ENCODE measurements around the gene OR5K4. TPM values are rescaled to one million over a fixed set of nuclear protein-coding genes. Genes with fewer than 3 reads are reported as not detected.

OR5K4 gene
- polyA plus RNA-seq, 3 donors, result not detected

- peak; percentile 9 to 49 (median 44) for DNase-seq
- H3K4me3 ChIP-seq (replicated peaks in 1 of 3; ENCODE audit: low read depth in 2 of 3, low read length in 3 of 3), result no peak overlapping the region
- peaks cover 2% of the 10 kb centered on the region for H3K4me1 Mint-ChIP-seq
Measured at GRCh38 chr3:98329392-98330124, 24.1 kb upstream of the OR5K4 start.

GRCh38 chr3:98331329-98331728, 22.3 kb upstream of the OR5K4 start:
- Histone ChIP-seq H3K79me2 (ENCODE audit: insufficient read depth, low read length) (no peaks in the 10 kb centered on the region), H3K36me3 (replicated peaks in 1 of 2; ENCODE audit: control insufficient read depth in 1 of 2, insufficient read depth in 2 of 2, low read length in 2 of 2) (no peaks in the 10 kb centered on the region), H3K9me3 (replicated peaks in 1 of 2; ENCODE audit: control insufficient read depth in 1 of 2, insufficient read depth in 1 of 2, low read length in 2 of 2) (no peaks in the 10 kb centered on the region), H2AFZ (ENCODE audit: insufficient read depth, low read depth, low read length, poor library complexity, severe bottlenecking) (no peak overlapping the region), H4K20me1 (ENCODE audit: insufficient read depth, low read length) (no peaks in the 10 kb centered on the region), H3K4me3 (replicated peaks in 1 of 3; ENCODE audit: low read depth in 2 of 3, low read length in 3 of 3) (no peak overlapping the region), H3K4me2 (replicated peaks; ENCODE audit: extremely low read depth, low read length, poor library complexity, severe bottlenecking) (no peak overlapping the region), H3K4me1 (ENCODE audit: control insufficient read depth in 1 of 2, insufficient read depth in 2 of 2, low read length in 2 of 2) (no peaks in the 10 kb centered on the region), H3K27ac (ENCODE audit: low read depth in 1 of 2, low read length in 2 of 2) (no peak overlapping the region), H3K9ac (ENCODE audit: insufficient read depth, low read length, poor library complexity, severe bottlenecking) (no peak overlapping the region), H3K27me3 (ENCODE audit: control insufficient read depth in 2 of 2, insufficient read depth in 2 of 2, low read length in 2 of 2) (no peaks in the 10 kb centered on the region)
- H3K36me3 Mint-ChIP-seq, result no peaks in the 10 kb centered on the region
- no peak overlapping the region for H3K4me3 Mint-ChIP-seq
- no peak for DNase-seq
- H3K27ac Mint-ChIP-seq, result no peak overlapping the region
- peaks cover 6 to 19% (median 17%) of the 10 kb centered on the region in 3 donors for H3K27me3 Mint-ChIP-seq (ENCODE audit: low read depth in 3 of 3)
- WGBS (ENCODE audit: insufficient coverage), result 75% methylated on average over 1 of the region's 1 CpG
- intact Hi-C loops (cut with micrococcal nuclease), result no loop called here
- H3K9me3 Mint-ChIP-seq, result no peaks in the 10 kb centered on the region
- H3K4me1 Mint-ChIP-seq, result peaks cover 2% of the 10 kb centered on the region
- no peak for TF ChIP-seq CTCF (IDR thresholded peaks at IDR 0.05)

More at GRCh38 chr3:98329392-98330124, 24.1 kb upstream of the OR5K4 start:
- H3K27ac Mint-ChIP-seq, result no peak overlapping the region
- no peak overlapping the region for H3K27ac ChIP-seq (ENCODE audit: low read depth in 1 of 2, low read length in 2 of 2)
- H3K9me3 ChIP-seq (replicated peaks in 1 of 2; ENCODE audit: control insufficient read depth in 1 of 2, insufficient read depth in 1 of 2, low read length in 2 of 2), result no peaks in the 10 kb centered on the region
- intact Hi-C loops (cut with micrococcal nuclease), result loop anchor here (5.0 kb wide), 2 partner anchors 287 to 292 kb away; partner anchors contain the start of gene GABRR3 (in 1 of the 2)
- H3K9ac ChIP-seq (ENCODE audit: insufficient read depth, low read length, poor library complexity, severe bottlenecking), result no peak overlapping the region
- 12% methylated on average over 5 of the region's 6 CpGs for WGBS (ENCODE audit: insufficient coverage)
- H2AFZ ChIP-seq (ENCODE audit: insufficient read depth, low read depth, low read length, poor library complexity, severe bottlenecking), result no peak overlapping the region
- H3K79me2 ChIP-seq (ENCODE audit: insufficient read depth, low read length), result no peaks in the 10 kb centered on the region
- peak; percentile 70 for TF ChIP-seq CTCF (IDR thresholded peaks at IDR 0.05)
- H4K20me1 ChIP-seq (ENCODE audit: insufficient read depth, low read length), result no peaks in the 10 kb centered on the region
- no peaks in the 10 kb centered on the region for H3K27me3 ChIP-seq (ENCODE audit: control insufficient read depth in 2 of 2, insufficient read depth in 2 of 2, low read length in 2 of 2)
- peaks cover 6 to 18% (median 16%) of the 10 kb centered on the region in 3 donors for H3K27me3 Mint-ChIP-seq (ENCODE audit: low read depth in 3 of 3)
- no peaks in the 10 kb centered on the region for H3K36me3 ChIP-seq (replicated peaks in 1 of 2; ENCODE audit: control insufficient read depth in 1 of 2, insufficient read depth in 2 of 2, low read length in 2 of 2)
- H3K36me3 Mint-ChIP-seq, result no peaks in the 10 kb centered on the region
- no peaks in the 10 kb centered on the region for H3K4me1 ChIP-seq (ENCODE audit: control insufficient read depth in 1 of 2, insufficient read depth in 2 of 2, low read length in 2 of 2)
- no peaks in the 10 kb centered on the region for H3K9me3 Mint-ChIP-seq
- H3K4me2 ChIP-seq (replicated peaks; ENCODE audit: extremely low read depth, low read length, poor library complexity, severe bottlenecking), result no peak overlapping the region
- no peak overlapping the region for H3K4me3 Mint-ChIP-seq

Measured in CD14-positive monocyte (primary cell).